ENCODE data around the gene IRX3. TPM values are rescaled to one million over a fixed set of nuclear protein-coding genes. Genes with fewer than 3 reads are reported as not detected.

IRX3 gene
- total and polyA plus RNA-seq, 2 of the 8 experiments (the other 6 are each of a cell fraction or from before 2014, with no cell fraction given), result 0.50 to 1.6 TPM

DNA sequence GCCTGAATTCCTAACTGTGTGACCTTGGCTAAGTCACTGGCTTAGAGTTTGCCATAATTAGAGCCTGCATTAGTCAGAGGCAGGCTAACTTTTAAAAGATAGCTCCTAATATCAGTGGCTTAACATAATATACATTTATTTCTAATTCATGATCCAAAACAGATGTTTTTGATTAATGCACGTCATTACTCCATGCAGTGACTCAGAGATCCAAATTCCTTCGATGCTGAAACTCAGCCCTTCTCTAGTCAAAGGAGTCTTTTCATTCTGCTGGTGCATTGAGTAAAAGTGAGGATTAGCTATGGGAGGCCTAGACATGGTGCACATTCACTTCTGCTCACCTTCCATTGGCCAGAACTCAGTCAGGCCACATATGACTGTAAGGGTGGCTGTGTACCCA, 49.8 kb downstream of the IRX3 start:
- DNase-seq (ENCODE audit: low read depth in 1 of 2, low spot score in 2 of 2), result no peak

More for the DNA sequence above, 49.8 kb downstream of the IRX3 start:
- Histone ChIP-seq H4K5ac (ENCODE audit: insufficient read length, low read depth, low read length) (no peak overlapping the region), H3K4me1 (replicated peaks in 1 of 4; ENCODE audit: control insufficient read depth in 3 of 4, insufficient read depth in 4 of 4, low read length in 3 of 4) (no peaks in the 10 kb centered on the region; a peak in 1 of 7 replicates), H3K4me2 (ENCODE audit: insufficient read depth in 1 of 2, low read depth in 2 of 2, low read length in 2 of 2) (no peak overlapping the region), H3K14ac (ENCODE audit: insufficient read length) (no peak overlapping the region), H3K9me3 (ENCODE audit: insufficient read depth in 2 of 2, low read depth in 1 of 2, low read length in 1 of 2) (no peaks in the 10 kb centered on the region), H3K79me2 (ENCODE audit: control insufficient read depth in 1 of 2, insufficient read depth in 2 of 2, low read length in 2 of 2) (no peaks in the 10 kb centered on the region), H3K9ac (replicated peaks in 1 of 4; ENCODE audit: extremely low read depth in 1 of 4, low read depth in 3 of 4, low read length in 3 of 4) (no peak overlapping the region), H2AFZ (ENCODE audit: low read length) (no peak overlapping the region), H3K79me1 (ENCODE audit: low read depth, low read length) (no peaks in the 10 kb centered on the region), H4K20me1 (replicated peaks in 1 of 2; ENCODE audit: control insufficient read depth in 1 of 2, insufficient read depth in 2 of 2, low read length in 2 of 2) (no peaks in the 10 kb centered on the region), H3K27me3 (replicated peaks in 1 of 4; ENCODE audit: control insufficient read depth in 3 of 4, extremely low read depth in 1 of 4, insufficient read depth in 3 of 4, low read length in 3 of 4) (no peaks in the 10 kb centered on the region), H4K8ac (ENCODE audit: extremely low read depth, insufficient read depth, low read length) (no peak overlapping the region), H3K4me3 (ENCODE audit: extremely low read depth in 1 of 4, insufficient read depth in 2 of 4, low read depth in 3 of 4, low read length in 4 of 4) (no peak overlapping the region), H2BK12ac (ENCODE audit: low read depth, low read length) (no peak overlapping the region), H2BK120ac (replicated peaks; ENCODE audit: low read depth, low read length) (no peak overlapping the region), H4K91ac (replicated peaks; ENCODE audit: insufficient read length, low read length) (no peak overlapping the region), H3K27ac (ENCODE audit: low read depth, low read length) (no peak overlapping the region), H3K18ac (ENCODE audit: extremely low read depth, low read length) (no peak overlapping the region), H2BK5ac (ENCODE audit: low read depth, low read length) (no peak overlapping the region), H3K4ac (replicated peaks; ENCODE audit: insufficient read length, low read depth, low read length) (no peak overlapping the region), H3K36me3 (ENCODE audit: control insufficient read depth in 2 of 4, insufficient read depth in 4 of 4, low read length in 3 of 4) (no peaks in the 10 kb centered on the region), H2BK20ac (ENCODE audit: low read length) (no peak overlapping the region), H3K56ac (replicated peaks; ENCODE audit: insufficient read length, low read depth, low read length) (no peak overlapping the region), H3K23ac (ENCODE audit: insufficient read length) (no peak overlapping the region), H3K23me2 (ENCODE audit: low read depth, low read length) (no peaks in the 10 kb centered on the region), H2BK15ac (ENCODE audit: low read length) (no peak overlapping the region), H2AK5ac (ENCODE audit: low read depth, low read length) (no peak overlapping the region)
- no peak for TF ChIP-seq BRCA1 (IDR thresholded peaks at IDR 0.05; ENCODE audit: low read depth, low read length)
- TF ChIP-seq, protein P1, sequence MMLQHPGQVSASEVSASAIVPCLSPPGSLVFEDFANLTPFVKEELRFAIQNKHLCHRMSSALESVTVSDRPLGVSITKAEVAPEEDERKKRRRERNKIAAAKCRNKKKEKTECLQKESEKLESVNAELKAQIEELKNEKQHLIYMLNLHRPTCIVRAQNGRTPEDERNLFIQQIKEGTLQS (IDR thresholded peaks at IDR 0.05; ENCODE audit: insufficient read depth, low read depth, low read length), result no peak
- TF ChIP-seq, protein P2, sequence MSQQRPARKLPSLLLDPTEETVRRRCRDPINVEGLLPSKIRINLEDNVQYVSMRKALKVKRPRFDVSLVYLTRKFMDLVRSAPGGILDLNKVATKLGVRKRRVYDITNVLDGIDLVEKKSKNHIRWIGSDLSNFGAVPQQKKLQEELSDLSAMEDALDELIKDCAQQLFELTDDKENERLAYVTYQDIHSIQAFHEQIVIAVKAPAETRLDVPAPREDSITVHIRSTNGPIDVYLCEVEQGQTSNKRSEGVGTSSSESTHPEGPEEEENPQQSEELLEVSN (IDR thresholded peaks at IDR 0.05), result no peak
- POLR2A ChIA-PET (ENCODE audit: partially characterized antibody), result no interaction called here
- WGBS, 2 experiments (ENCODE audit: extremely low coverage in 1 of 2, insufficient coverage in 1 of 2, insufficient read length in 1 of 2, insufficient replicate concordance in 2 of 2, low coverage in 1 of 2, low lambda C conversion rate in 2 of 2, missing lambda C conversion rate in 1 of 2), result 91% methylated on average over 2 of the region's 2 CpGs; no CpG with 5 or more reads in 1 of the 2 experiments
- FAIRE-seq, result no peak
- CTCF ChIA-PET (ENCODE audit: partially characterized antibody), result interaction anchor here (1.4 kb wide), 1 partner anchor 173 kb away, joined by 3 read pairs; no protein-coding TSS in a partner anchor

Measured in H1 (cell line).